ENCODE measurements around the gene TSPAN4.

The TSPAN4 gene

DNA sequence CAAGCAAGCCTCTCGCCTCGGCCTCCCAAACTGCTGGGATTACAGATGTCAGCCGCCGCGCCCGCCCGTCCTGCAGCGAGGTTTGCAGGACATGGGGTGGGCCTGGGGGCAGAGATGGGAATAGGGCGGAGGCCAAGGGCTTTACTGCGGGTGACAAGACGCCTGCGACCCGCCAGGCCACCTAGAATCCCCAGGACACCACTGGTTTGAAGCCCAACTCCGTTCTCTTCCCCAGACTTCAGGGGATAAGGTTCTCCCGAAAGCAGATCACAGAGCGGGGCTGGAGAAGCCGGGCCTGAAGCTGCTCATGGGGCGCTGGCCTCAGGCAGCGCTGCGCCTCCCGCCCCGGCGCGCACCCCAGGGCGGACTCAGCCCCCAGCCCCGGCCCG lies 677 bp upstream of the TSPAN4 start:
- TF ChIP-seq GLIS3 (CRISPR knock-in tag; IDR thresholded peaks at IDR 0.05) (peak; percentile 44; the same call in 1 of the 2 replicates), TOX (CRISPR knock-in tag; IDR thresholded peaks at IDR 0.05; ENCODE audit: borderline replicate concordance) (no peak)
- peak; percentile 0; the same call in 2 of the 3 replicates for ATAC-seq

DNA sequence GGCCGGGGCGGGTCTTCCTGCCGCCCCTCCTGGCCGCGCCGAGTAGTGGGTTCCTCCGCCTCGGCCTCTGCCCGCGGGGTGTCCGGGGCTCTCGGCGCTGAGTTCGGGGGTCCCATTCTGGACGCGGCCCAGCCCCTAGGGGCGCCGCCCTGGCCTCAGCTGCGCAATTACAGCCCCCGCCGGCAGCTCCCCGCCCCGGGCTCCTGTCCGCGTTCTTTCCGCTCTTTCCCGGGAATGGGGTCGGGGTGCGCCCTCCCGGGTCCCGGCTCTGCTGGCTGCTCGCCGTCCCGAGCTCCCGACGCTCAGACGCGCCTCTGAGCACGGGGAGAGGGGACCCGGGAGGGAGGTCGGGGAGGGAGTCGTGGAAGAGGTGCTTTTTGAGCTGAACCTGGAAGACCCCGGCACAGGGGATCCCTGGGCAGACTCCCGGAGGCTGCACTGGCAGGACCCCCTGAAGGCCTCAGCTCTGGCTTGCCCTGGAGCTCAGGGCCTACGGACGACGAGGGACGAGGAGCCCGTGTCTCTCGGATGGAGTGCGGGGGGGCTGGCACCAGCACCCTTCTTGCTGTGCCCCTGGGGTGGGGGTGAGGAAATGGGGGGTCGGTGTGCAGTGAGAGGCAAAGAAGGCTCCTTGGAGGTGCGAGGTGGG lies 558 bp downstream of the TSPAN4 start:
- ATAC-seq = no peak
- TF ChIP-seq CSDC2 (CRISPR knock-in tag; IDR thresholded peaks at IDR 0.05) (no peak), ARNTL (CRISPR knock-in tag; IDR thresholded peaks at IDR 0.05; ENCODE audit: borderline replicate concordance, low read depth) (no peak), OSR1 (CRISPR knock-in tag; IDR thresholded peaks at IDR 0.05) (no peak), ZC3H10 (CRISPR knock-in tag; IDR thresholded peaks at IDR 0.05) (no peak), PPARA (CRISPR knock-in tag; IDR thresholded peaks at IDR 0.05; ENCODE audit: borderline replicate concordance) (no peak), ZNF565 (CRISPR knock-in tag; conservative IDR thresholded peaks at IDR 0.05; ENCODE audit: low read depth) (no peak), ZNF8 (CRISPR knock-in tag; IDR thresholded peaks at IDR 0.05) (no peak), ESRRG (CRISPR knock-in tag; IDR thresholded peaks at IDR 0.05) (no peak)
- TF ChIP-seq, protein P1, sequence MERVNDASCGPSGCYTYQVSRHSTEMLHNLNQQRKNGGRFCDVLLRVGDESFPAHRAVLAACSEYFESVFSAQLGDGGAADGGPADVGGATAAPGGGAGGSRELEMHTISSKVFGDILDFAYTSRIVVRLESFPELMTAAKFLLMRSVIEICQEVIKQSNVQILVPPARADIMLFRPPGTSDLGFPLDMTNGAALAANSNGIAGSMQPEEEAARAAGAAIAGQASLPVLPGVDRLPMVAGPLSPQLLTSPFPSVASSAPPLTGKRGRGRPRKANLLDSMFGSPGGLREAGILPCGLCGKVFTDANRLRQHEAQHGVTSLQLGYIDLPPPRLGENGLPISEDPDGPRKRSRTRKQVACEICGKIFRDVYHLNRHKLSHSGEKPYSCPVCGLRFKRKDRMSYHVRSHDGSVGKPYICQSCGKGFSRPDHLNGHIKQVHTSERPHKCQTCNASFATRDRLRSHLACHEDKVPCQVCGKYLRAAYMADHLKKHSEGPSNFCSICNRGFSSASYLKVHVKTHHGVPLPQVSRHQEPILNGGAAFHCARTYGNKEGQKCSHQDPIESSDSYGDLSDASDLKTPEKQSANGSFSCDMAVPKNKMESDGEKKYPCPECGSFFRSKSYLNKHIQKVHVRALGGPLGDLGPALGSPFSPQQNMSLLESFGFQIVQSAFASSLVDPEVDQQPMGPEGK (CRISPR knock-in tag; IDR thresholded peaks at IDR 0.05; ENCODE audit: borderline replicate concordance) = no peak

DNA sequence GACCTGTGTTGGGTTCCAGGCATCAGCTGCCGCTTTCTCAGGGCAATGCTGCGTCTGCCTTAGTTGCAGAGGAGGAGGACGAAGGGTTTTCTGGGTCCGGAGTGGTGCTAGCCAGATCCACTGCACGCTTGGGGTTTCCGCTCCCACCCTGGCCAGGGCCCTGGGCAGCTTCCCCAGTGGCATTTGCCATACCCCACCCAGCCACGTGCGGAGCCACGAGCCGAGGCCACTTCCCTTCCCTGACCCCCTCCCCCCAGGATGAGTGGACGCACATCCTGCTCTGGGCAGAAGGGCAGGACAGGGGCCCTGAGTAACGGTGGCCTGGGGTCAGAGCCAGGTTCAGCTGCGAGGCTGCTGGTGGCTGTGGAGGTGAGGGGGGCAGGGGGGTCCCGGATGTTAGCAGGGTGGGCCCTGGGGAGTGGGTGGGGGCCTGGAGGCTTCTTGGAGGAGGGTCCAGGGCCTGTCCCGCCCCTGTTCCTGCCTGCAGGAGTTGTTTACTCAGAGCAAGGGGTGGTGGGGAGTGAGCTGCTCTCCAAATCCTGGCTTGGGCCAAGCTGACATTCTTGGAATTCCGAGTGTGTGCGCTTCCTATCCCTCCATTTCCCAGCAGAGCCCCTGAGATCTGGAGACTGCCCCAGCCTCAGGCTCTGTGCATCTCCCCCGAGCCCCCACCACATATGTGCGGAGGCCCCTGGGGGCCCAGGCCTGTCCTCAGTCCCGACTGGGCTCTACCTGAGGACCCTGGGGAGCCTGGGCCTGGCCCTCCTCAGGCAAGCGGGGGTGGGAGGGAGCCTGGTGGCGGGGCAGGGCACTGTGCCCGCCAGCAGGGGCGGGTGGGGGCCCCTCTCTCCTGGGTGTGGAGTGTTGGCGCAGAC lies 1.4 kb downstream of the TSPAN4 start:
- ATAC-seq = peak; percentile 70
- TF ChIP-seq ZFP3 (CRISPR knock-in tag; IDR thresholded peaks at IDR 0.05) = 0 out of 2 replicates have a peak, but pooled peaks have one; percentile 32
- peak; percentile 79; the same call in 1 of the 2 replicates for TF ChIP-seq ARNTL (CRISPR knock-in tag; IDR thresholded peaks at IDR 0.05; ENCODE audit: borderline replicate concordance, low read depth)
- TF ChIP-seq, protein P1 (CRISPR knock-in tag; IDR thresholded peaks at IDR 0.05; ENCODE audit: borderline replicate concordance) = peak; percentile 76; the same call in 1 of the 2 replicates
- TF ChIP-seq, protein P2, sequence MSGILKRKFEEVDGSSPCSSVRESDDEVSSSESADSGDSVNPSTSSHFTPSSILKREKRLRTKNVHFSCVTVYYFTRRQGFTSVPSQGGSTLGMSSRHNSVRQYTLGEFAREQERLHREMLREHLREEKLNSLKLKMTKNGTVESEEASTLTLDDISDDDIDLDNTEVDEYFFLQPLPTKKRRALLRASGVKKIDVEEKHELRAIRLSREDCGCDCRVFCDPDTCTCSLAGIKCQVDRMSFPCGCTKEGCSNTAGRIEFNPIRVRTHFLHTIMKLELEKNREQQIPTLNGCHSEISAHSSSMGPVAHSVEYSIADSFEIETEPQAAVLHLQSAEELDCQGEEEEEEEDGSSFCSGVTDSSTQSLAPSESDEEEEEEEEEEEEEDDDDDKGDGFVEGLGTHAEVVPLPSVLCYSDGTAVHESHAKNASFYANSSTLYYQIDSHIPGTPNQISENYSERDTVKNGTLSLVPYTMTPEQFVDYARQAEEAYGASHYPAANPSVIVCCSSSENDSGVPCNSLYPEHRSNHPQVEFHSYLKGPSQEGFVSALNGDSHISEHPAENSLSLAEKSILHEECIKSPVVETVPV (CRISPR knock-in tag; IDR thresholded peaks at IDR 0.05) = no peak

DNA sequence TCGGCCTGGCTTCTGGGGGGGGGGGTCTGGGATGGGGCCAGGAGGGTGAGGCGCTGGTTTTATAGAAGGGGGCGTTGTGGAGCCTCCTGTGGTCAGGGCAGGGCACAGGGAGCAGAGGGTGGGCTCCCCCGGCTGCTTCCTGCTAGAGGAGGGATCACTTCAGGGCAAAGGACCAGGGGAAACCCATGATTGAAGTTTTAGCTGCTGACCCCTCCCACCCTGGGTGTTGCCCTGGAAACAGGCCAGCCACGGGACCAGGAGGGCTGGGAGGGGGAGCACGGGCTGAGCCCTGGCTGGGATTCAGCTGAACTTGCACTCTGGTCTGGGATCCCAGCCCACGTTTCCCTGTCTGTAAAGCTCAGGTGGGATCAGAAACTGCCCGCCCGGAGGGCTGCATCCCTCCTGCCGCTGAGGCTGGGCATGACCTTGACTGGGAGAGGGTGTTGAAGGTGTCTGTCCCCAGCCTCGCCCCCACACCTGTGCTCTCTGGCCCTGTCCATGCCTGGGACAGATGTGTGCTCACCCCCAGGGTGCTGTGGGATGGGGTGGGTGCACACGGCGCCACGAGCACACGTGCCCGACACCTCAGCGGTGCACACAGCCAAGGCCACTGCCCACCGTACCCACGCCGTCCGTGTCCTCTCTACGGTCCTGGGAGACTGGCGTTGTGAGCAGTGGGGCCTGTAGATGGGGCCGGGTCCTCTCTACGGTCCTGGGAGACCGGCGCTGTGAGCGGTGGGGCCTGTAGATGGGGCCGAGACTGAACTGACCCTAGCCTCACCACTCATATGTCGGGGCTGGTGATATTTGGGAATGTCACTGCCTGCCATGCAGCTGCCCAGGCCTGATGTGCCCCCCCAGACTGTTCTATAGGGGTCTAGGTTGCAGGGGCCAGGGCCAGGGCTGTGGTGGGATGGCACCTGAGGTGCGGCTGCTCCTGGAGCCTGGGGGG lies 2.3 kb downstream of the TSPAN4 start:
- ATAC-seq = peak; percentile 46
- TF ChIP-seq OSR1 (CRISPR knock-in tag; IDR thresholded peaks at IDR 0.05) (no peak), ZC3H10 (CRISPR knock-in tag; IDR thresholded peaks at IDR 0.05) (no peak), ZNF70 (CRISPR knock-in tag; IDR thresholded peaks at IDR 0.05) (no peak), ESRRG (CRISPR knock-in tag; IDR thresholded peaks at IDR 0.05) (no peak), GLIS3 (CRISPR knock-in tag; IDR thresholded peaks at IDR 0.05) (no peak), ZFP3 (CRISPR knock-in tag; IDR thresholded peaks at IDR 0.05) (no peak), RARB (CRISPR knock-in tag; IDR thresholded peaks at IDR 0.05) (no peak), ARNTL (CRISPR knock-in tag; IDR thresholded peaks at IDR 0.05; ENCODE audit: borderline replicate concordance, low read depth) (no peak), BACH2 (CRISPR knock-in tag; IDR thresholded peaks at IDR 0.05; ENCODE audit: borderline replicate concordance) (no peak), SNAI2 (CRISPR knock-in tag; IDR thresholded peaks at IDR 0.05) (no peak)
- TF ChIP-seq, protein P1 (CRISPR knock-in tag; IDR thresholded peaks at IDR 0.05; ENCODE audit: borderline replicate concordance) = no peak
- TF ChIP-seq, protein P3, sequence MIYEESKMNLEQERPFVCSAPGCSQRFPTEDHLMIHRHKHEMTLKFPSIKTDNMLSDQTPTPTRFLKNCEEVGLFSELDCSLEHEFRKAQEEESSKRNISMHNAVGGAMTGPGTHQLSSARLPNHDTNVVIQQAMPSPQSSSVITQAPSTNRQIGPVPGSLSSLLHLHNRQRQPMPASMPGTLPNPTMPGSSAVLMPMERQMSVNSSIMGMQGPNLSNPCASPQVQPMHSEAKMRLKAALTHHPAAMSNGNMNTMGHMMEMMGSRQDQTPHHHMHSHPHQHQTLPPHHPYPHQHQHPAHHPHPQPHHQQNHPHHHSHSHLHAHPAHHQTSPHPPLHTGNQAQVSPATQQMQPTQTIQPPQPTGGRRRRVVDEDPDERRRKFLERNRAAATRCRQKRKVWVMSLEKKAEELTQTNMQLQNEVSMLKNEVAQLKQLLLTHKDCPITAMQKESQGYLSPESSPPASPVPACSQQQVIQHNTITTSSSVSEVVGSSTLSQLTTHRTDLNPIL (CRISPR knock-in tag; IDR thresholded peaks at IDR 0.05; ENCODE audit: low read depth) = no peak
